Islet precursor cell (in vitro differentiated cells): ENCODE results near the gene CYP3A5.
"Not testable (repeated sequence)": the region's sequence is repeated elsewhere in the genome, so short reads cannot be mapped to it uniquely, and the experiment has no call there.

ENCODE experiments used
- DNase-seq: peaks from one replicate; pipeline ENCODE4 v3.0.0-alpha.2; 2018

The CYP3A5 gene

DNA sequence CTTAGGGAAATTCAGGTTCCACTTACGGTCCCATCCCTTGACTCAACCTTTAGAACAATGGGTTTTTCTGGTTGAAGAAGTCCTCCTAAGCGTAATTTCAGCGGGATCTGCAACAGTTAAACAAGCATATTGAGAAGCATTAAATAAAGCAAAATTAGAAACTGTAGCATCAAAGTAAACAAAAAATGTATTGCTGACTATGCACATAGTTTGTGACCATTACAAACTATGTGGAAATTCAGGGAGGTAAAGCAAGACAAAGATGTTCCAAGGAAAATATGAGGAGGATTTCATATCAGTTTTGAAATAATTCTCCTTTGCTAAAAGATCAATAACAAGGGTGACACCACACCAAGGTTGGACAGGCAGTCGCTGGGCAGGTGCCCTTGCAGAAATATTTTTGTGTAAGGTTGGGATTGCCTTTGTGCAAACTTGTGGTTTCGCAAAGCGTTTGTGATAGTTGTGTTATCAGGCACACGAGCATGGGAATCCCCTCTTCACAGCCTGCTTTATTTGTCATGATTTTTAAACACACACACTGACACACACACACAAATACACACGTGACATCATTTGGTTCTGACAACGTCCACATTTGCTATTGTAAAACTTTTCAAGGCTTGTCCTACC, 5.4 kb upstream of the CYP3A5 start:
- no peak for DNase-seq

DNA sequence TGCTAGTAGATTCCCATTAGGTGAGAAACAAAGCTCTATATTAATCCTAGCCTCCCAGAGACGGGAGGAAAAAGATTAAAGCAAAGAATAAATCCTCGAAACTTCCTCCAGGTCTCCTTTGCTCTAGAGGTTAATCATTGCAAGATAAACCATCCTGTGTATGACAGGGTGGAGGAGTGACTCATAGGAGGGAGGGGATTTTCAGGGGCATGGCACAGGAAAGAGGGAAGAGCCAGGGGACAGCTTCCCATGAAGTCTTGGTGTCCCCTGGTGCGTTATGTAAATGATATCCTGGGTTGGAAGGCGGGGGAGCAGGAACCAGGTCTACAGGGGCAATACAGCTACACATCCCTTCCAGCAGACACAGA, 780 bp downstream of the CYP3A5 start:
- DNase-seq = peak; percentile 59

DNA sequence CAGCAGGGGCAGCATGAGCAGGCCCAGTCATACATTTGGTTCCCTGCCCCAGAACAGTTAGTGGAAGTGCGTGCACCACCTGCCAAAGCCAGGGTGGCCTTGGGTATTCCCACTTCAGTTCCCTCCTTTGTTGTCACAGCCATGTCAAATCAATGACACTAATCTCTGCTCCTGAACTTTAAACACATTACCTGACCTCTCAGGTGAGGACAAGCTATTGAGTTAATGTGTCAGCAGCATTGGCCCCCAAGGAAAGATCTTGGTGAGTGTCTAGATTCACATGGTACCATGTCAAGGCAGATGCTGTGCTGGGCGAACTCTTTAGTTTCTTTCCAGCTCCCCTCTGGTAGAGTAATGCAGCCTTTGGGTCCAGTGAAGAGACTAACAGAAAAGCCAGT, 2.1 kb downstream of the CYP3A5 start:
- DNase-seq = no peak

DNA sequence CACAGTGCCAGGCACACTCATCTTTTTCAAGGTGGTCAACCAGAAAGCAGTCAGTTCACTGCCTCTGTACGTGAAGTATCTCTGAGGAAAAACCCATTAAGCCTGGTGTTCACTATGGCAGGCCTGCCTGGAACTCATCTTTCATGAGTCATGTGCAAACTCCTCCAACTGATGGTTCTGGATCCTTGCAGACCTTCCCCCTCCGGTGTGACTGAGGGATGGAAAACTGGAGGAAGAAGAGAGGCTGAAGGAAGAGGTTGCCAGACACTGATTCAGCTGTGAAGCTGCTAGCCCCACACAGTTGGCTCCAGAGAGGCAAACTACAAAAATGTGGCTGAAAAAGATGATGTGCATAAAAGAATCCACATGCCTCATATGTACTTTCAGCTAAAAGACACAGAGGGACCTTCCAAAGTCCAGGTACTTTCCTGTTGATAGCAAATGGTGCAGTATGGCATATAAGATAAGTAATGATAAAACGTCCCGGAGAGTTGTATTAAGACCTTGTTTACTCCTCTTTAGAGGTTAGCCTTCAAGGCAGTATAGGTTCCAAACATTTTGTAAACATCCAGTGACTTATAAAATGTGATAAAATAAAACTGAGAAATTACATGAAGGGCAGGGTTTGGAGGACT, 2.7 kb downstream of the CYP3A5 start:
- no peak for DNase-seq

DNA sequence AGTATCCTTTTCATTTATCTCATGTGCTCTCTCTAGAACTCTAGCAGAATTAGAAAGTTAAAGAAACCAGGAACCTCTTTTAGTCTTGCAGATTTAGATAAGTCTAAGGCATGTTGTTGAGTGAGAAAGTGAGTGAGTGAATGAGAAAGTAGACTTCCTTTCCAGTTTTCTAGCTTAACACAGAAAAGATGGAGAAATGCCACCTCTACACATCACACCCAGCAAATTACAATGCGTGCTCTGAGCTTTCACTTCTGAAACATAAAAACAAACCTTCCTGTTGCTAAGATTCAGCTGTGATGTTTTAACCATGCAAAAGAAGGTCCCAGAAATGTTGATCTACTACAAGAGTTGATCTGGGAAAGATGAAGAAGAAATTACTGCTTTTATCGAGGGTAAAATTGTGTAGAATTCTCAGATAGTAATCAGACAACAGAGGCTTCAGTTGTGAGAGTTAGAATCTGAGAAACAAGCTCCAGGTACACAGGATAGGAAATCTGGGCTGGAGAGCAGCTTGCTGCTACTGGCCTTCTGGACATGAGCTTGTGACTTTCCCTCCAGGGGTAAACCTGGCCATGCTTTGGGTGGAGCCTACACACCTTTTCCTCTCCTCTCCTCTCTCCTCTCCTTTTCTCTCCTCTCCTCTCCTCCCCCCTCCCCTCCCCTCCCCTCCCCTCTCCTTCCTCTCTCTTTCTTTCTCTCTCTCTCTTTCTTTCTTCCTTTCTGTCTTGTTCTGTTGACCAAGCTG, 4.6 kb downstream of the CYP3A5 start:
- DNase-seq = no peak

DNA sequence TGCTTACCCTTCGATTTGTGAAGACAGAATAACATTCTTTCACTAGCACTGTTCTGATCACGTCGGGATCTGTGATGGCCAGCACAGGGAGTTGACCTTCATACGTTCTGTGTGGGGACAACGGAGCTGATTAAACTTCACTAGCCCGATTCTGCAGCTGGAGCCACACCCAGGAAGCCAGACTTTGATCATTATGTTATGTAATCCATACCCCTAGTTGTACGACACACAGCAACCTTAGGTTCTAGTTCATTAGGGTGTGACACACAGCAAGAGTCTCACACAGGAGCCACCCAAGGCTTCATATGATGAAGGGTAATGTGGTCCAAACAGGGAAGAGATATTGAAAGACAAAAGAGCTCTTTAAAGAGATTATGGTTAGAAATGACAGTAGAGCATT, 7.2 kb downstream of the CYP3A5 start:
- DNase-seq = no peak

DNA sequence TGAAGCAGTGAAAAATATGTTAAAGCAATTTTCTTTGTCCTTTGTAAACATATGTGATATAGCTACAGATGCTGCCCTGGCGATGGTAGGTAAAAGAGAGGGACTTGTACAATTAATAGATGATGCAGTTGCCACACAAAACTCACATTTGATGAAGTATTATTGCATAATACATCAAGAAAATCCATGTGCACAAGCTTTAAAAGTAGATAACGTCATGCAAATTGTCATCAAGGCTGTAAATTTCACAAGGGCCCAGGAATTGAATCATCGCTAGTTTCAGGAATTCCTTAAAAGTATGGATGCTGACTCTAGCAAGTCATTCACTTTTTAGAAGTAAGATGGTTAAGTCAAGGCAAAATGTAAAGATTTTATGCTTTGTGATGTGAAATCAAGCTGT, 10.0 kb downstream of the CYP3A5 start:
- DNase-seq = no peak

DNA sequence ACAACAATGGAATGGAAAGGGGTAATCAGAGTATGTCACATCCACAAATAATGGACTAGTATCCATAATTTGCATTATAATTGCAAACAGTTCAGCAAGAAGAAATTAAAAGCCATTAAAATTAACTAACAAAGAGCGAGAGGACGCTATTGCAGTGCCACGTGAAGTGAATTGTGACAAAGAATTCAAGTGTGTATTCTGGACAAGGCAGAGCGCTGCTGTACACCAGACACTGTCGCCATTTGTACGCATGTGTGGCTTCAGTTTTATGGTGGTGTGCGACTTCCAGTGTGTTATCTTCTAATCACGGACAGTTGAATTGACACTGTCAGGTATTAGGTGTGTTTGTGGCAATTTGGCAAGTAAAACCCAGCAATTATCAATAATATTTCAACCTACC, 11.3 kb downstream of the CYP3A5 start:
- DNase-seq = no peak

DNA sequence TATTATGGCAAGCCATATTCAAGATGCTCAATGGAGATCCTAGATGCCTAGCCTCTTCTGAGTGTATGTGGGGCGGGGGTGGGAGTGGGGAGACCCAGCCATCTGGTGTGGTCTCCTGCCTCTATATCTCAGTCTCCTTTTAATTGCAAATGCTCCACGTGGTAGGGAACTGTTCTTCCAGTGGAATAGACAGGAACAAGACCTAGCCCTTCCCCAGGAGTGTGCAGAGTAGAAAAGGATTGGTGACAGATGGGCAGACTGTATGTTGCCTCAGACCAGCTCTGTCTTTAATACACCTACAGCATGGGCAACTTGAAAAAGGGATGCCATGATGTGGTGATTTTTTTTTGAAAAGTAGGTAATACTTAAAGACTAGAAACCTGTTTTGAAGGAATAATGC, 12.6 kb downstream of the CYP3A5 start:
- DNase-seq = no peak

DNA sequence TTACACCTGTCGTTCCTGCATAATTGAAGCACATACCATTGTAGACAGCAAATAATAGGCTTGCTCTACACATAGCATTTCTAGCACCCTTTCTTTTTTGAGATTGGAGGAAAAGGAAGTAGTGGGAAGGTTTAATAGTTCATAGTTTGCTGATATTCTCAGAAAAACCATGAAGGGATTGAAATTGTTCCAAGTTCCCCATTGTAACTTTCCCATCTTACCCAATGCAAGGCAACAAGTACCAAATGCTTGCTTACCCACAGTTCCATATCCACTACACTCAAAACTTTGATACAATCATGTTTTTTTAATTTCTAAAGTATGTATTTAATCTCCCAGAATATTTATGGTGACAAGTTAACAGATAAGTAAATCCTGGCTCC, 13.8 kb downstream of the CYP3A5 start:
- DNase-seq = no peak

DNA sequence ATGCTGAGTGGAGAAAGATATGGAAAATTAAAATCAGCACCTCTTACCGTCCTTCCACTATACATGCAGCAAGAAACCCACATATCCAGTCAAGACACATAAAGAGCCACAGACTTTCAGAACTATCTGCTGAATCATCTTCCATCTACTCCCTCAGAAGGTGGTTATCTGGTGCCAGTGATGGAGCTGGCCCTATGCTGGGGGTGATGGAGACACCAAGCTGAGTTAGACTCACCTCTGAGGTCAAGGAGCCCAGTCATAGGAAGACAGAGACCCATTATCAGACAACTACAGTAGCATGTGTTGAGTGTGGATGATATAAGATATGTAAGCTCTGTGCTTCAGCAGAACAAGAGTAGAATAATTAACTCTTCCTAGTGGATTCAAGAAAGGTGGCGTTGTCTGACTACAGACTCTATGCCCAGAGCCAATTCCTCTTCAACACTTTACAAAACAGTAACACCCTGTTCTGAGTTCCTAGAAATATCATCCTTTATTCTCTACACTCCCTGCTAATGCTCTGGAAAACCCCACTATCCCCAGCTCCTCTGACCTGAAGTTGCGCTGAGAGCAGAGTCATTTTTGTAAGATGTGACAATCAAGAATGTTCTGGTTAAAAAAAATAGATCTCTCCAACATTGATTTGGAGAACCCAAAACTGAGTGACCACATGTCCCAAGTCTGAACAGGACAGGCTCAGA, 14.3 kb downstream of the CYP3A5 start:
- DNase-seq = no peak

DNA sequence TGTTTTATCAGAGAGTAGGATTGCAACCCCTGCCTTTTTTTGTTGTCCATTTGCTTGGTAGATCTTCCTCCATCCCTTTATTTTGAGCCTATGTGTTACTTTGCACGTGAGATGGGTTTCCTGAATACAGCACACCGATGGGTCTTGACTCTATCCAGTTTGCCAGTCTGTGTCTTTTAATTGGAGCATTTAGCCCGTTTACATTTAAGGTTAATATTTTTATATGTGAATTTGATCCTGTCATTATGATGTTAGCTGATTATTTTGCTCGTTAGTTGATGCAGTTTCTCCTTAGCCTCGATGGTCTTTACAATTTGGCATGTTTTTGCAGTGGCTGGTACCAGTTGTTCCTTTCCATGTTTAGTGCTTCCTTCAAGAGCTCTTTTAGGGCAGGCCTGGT, 21.9 kb downstream of the CYP3A5 start:
- not testable (repeated sequence) for DNase-seq

DNA sequence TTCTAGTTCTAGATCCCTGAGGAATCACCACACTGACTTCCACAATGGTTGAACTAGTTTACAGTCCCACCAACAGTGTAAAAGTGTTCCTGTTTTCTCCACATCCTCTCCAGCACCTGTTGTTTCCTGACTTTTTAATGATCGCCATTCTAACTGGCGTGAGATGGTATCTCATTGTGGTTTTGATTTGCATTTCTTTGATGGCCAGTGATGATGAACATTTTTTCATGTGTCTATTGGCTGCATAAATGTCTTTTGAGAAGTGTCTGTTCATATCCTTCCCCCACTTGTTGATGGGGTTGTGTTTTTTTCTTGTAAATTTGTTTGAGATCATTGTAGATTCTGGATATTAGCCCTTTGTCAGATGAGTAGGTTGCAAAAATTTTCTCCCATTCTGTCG, 25.2 kb downstream of the CYP3A5 start:
- DNase-seq = not testable (repeated sequence)

DNA sequence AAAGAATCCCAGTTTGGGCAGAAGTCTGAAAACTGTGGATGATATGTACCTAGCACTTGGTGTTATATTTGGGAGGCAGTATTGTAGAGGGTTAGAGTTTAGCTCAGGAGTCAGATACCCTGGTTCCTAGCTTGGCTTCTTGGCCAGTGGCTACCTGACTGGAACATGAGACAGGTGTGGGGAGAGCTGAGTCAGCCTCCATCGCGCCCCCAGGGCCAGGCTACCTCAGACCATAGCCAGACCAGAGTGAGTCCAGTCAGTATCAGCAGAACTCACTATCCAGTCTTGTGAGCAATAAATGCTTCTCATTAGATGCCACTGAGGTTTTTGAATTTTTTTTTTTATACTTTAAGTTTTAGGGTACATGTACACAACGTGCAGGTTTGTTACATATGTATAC, 26.0 kb downstream of the CYP3A5 start:
- DNase-seq = peak; percentile 66

DNA sequence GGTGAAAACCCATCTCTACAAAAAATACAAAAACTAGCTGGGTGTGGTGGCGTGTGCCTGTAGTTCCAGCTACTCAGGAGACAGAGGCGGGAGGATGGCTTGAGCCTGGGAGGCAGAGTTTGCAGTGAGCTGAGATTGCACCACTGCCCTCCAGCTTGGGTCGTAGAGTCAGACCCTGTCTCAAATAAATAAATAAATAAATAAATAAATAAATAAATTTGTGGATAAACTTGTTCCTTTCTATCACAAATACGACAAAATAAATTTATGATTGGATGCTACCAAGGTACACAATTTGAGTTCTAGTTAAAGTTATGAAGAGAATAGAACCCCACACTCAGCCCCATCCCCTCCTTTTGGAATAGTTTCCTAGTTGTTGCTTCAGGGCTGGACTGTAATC, 26.5 kb downstream of the CYP3A5 start:
- DNase-seq = not testable (repeated sequence)

DNA sequence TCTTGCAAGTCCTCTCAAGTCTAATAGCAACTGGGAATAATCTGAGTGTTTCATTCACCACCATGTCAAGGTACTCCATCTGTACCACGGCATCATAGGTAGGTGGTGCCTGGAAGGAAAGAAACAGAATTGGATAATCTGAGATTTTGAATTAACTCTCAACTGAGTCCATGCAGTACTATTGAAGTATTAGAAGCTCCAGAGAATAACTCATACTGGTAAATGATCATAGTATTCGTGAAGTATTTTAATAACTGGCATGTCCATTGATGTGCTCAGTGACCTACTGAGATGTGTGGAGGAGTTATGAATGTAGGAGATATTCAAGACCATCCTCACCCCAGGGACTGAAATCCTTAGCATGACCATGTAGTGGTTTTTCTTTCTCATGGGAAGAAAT, 27.1 kb downstream of the CYP3A5 start:
- no peak for DNase-seq

DNA sequence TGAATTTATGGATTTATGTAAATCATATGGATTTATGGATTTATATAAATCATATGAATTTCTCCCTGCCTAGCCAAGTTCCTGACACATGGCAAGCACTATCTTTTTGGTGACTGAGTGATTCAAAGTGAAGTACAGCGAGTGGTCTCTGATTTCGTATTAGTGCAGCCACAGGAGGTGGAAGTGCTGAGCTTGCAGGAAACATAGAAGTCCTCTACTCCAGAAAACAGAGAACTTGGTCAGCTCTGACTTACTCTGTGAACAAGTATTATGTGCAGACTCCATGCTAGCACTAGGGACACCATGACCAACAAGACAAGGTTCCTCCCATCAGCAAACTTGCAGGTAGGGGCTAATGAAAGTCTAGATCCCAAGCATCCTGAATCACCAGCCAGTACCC, 28.5 kb downstream of the CYP3A5 start:
- no peak for DNase-seq

DNA sequence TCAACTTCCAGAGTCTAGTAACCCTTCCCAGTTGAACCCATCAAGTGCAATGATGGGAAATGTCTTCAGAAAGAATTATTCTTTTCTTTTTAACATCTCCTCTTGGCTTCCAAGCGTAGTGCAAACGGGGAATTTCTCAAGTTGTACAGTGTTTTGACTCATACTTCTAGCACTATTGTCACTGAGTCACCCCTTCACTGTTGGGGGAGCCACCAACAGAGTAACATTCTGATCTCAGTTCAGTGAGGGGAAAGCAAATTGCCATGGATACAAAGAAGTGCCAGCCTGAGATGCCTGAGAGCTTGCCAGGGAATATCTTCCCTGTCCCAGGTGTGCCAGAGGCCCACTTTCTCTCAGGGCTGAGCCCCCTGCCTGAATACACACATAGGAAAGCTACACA, 31.0 kb downstream of the CYP3A5 start:
- no peak for DNase-seq

DNA sequence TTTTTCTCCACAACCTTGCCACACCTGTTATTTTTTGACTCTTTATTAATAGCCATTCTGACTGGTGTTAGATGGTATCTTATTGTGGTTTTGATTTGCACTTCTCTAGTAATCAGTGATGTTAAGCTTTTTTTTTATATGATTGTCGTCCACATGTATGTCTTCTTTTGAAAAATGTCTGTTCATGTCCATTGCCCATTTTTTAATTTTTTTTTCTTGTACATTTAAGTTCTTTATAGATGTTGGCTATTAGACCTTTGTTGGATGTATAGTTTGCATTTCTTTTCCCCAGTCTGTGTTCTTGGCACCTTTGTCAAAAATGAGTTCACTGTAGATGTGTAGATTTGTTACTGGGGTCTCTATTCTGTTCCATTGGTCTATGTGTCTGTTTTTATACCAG, 34.2 kb downstream of the CYP3A5 start:
- DNase-seq = no peak

DNA sequence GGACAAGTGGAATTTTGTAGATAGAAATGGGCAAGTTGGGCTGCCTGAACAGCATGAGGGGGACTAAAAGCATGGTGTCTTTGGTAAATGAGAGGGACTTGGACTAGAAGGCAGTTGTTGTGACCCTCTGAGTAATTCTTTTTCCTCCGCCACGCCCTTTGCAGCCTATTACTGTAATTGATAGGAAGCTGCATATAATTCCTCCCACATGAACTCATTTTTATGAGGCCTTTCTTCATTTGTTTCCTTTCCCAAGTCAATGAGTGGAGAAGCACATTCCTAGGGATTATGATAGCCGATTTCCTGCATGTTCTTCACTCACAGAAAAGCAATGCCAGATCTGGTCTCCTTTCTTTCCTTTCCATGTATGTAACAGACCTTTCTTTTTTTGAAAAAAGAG, 35.4 kb downstream of the CYP3A5 start:
- no peak for DNase-seq

DNA sequence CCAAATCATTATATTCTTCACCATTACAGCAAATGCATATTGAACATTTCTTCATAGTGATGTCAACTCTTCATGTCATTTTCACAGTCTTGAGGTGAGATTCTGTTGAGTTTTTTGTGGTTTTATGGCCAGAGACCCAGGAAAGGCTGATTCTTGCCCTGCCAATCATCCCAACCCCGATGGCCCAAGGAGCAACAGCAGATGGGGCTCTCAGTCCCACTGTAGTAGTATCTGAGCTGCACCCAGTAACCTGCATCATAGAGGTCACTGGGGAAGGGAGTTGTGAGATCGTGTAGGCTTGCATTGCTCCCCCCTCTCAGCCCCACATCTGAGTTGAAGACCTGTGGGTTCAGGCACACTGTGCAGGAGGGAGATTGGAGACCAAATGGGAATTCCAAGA, 36.3 kb downstream of the CYP3A5 start:
- DNase-seq = no peak

DNA sequence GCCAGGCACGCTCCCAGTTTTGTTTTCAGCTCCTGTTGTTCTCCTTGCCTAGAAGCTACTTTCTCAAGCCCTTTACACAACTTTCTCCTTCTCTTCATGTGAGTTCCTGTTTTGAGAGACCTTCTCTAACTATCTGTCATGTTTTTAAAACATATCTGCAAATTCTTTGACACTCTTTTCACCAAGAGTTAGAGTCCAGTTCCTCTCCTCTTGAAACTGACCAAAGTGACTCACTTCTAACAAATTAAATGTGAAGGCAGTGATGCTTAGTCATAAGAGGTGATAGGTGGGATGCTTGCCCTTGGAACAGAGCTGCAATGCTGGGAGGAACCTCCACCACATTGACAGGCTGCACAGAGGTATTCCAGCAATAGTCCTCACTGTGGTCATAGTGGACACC, 37.8 kb downstream of the CYP3A5 start:
- DNase-seq = no peak

DNA sequence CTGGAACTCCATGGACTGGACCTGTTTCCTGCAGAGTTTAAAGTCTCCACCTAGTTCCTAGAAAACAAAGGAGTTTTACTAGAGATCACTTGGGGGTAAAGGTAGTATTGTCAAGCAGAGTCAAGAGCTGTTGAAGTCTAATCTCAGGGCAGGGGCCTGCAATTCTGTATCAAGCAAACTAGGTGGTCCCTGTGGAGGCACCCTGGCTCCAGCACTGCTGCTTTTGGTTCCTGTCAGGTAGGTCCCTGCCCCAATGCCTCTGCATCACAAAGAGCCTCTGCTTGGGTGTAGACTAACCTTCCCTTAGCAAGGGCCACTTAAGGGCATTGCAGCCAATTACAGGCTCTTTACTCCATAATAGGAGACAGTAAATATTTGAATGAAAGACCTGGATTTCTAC, 40.5 kb downstream of the CYP3A5 start:
- DNase-seq = no peak

DNA sequence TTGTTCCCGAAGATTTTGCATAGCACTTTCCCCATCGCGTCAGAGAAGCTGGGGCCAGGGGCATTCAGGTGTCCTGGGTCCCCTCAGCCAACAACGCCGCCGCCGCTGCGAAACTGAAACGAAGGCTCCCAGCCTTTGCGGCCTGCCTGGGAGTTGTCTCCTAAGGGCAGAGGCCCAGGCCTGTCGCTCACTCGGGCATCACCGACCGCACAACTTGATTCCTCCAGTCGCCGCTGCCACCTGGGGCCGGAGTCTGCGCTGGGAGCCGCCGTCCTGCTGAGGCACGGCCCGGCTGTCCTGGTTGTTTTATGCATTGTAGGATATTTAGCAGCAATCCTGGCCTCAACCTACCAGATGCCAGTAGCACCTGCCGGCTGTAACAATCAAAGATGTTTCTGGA, 41.1 kb downstream of the CYP3A5 start:
- no peak for DNase-seq
